WTC11 (cell line): Measurements from ENCODE around the gene SFI1. TPM values are rescaled to one million over a fixed set of nuclear protein-coding genes. Genes with fewer than 3 reads are reported as not detected.
A peak's percentile ranks its signal among the peaks of the same experiment; 100 is the strongest.

Experiments used
- ATAC-seq: fragments of 200-7000 bp; cut with Tn5 transposase; 2 replicates; pipeline ENCODE4 v1.10.0; 2021; ENCODE audit warnings: mild to moderate bottlenecking, moderate library complexity
- CTCF ChIA-PET: fragments of 300-600 bp; sonication (Branson Sonifier 250); formaldehyde crosslinking; loops from one replicate; lab custom pipeline; 2021; ENCODE audit warnings: antibody characterized with exemption; lab: Charles Lee
- POLR2A ChIA-PET: fragments of 350-600 bp; sonication (Branson Sonifier 250); formaldehyde crosslinking; loops from one replicate; lab custom pipeline; 2021; ENCODE audit warnings: antibody characterized with exemption; lab: Charles Lee
- DNase-seq: peaks from one replicate; pipeline ENCODE4 v3.0.0; 2021; ENCODE audit warnings: low spot score
- H3K27ac Mint-ChIP-seq: 2 replicates; pipeline ENCODE4 v1.8.0; 2021; ENCODE audit warnings: mixed read lengths
- H3K27me3 Mint-ChIP-seq: 2 replicates; pipeline ENCODE4 v1.8.0; 2021; ENCODE audit warnings: low read depth, mild to moderate bottlenecking, moderate library complexity, mixed read lengths
- H3K36me3 Mint-ChIP-seq: 2 replicates; pipeline ENCODE4 v1.8.0; 2021; ENCODE audit warnings: mixed read lengths
- H3K4me1 Mint-ChIP-seq: 2 replicates; pipeline ENCODE4 v1.8.0; 2022; ENCODE audit warnings: mixed read lengths
- H3K4me3 Mint-ChIP-seq: 2 replicates; pipeline ENCODE4 v1.8.0; 2021; ENCODE audit warnings: mild to moderate bottlenecking, moderate library complexity, mixed read lengths
- H3K9me3 Mint-ChIP-seq: 2 replicates; pipeline ENCODE4 v1.8.0; 2021; ENCODE audit warnings: mixed read lengths
- AFF4 ChIP-seq: sonication (generic); formaldehyde crosslinking; IDR thresholded peaks from 2 replicates; pipeline ENCODE4 v1.8.1; 2023; ENCODE audit warnings: mild to moderate bottlenecking, missing genetic modification reagents, borderline replicate concordance
- ARID4B ChIP-seq: sonication (generic); formaldehyde crosslinking; IDR thresholded peaks from 2 replicates; pipeline ENCODE4 v1.8.0; 2023; ENCODE audit warnings: missing genetic modification reagents, mild to moderate bottlenecking, borderline replicate concordance
- CTCF ChIP-seq: fragments of 200-600 bp; IDR thresholded peaks from 2 replicates; pipeline ENCODE4 v1.8.0; 2022; ENCODE audit warnings: antibody characterized with exemption
- E2F4 ChIP-seq: sonication (generic); formaldehyde crosslinking; IDR thresholded peaks from 2 replicates; pipeline ENCODE4 v1.8.1; 2022; ENCODE audit warnings: low read depth, mild to moderate bottlenecking, moderate library complexity, missing genetic modification reagents, borderline replicate concordance
- IRF1 ChIP-seq: sonication (generic); formaldehyde crosslinking; IDR thresholded peaks from 2 replicates; pipeline ENCODE4 v1.8.0; 2023; ENCODE audit warnings: missing genetic modification reagents
- MYBL2 ChIP-seq: sonication (generic); formaldehyde crosslinking; IDR thresholded peaks from 2 replicates; pipeline ENCODE4 v1.8.1; 2023; ENCODE audit warnings: mild to moderate bottlenecking, moderate library complexity, missing genetic modification reagents
- PRRX2 ChIP-seq: fragments of 250-450 bp; sonication (Bioruptor Pico); IDR thresholded peaks from 2 replicates; pipeline ENCODE4 v1.8.0; 2021; ENCODE audit warnings: mild to moderate bottlenecking
- RORB ChIP-seq: fragments of 250-450 bp; sonication (Bioruptor Pico); IDR thresholded peaks from 2 replicates; pipeline ENCODE4 v1.9.0; 2021; ENCODE audit warnings: mild to moderate bottlenecking
- SMAD3 ChIP-seq: sonication (generic); formaldehyde crosslinking; IDR thresholded peaks from 2 replicates; pipeline ENCODE4 v1.8.0; 2022; ENCODE audit warnings: missing genetic modification reagents, mild to moderate bottlenecking, borderline replicate concordance
- SOX15 ChIP-seq: fragments of 250-450 bp; sonication (Bioruptor Pico); IDR thresholded peaks from 2 replicates; pipeline ENCODE4 v1.9.0; 2021; ENCODE audit warnings: mild to moderate bottlenecking
- TP53 ChIP-seq: sonication (generic); formaldehyde crosslinking; IDR thresholded peaks from 2 replicates; pipeline ENCODE4 v1.8.1; 2023; ENCODE audit warnings: mild to moderate bottlenecking, missing genetic modification reagents
- USF2 ChIP-seq: sonication (generic); formaldehyde crosslinking; IDR thresholded peaks from 2 replicates; pipeline ENCODE4 v1.8.1; 2023; ENCODE audit warnings: mild to moderate bottlenecking, missing genetic modification reagents, moderate library complexity
- ZBTB21 ChIP-seq: sonication (generic); formaldehyde crosslinking; IDR thresholded peaks from 2 replicates; pipeline ENCODE4 v1.8.1; 2023; ENCODE audit warnings: mild to moderate bottlenecking, missing genetic modification reagents, borderline replicate concordance
- ZNF317 ChIP-seq: sonication (generic); formaldehyde crosslinking; IDR thresholded peaks from 2 replicates; pipeline ENCODE4 v1.8.1; 2023; ENCODE audit warnings: low read depth, mild to moderate bottlenecking, moderate library complexity, missing genetic modification reagents, borderline replicate concordance
- ZNF396 ChIP-seq: fragments of 250-450 bp; sonication (Bioruptor Pico); IDR thresholded peaks from 2 replicates; pipeline ENCODE4 v1.8.0; 2021; ENCODE audit warnings: mild to moderate bottlenecking, moderate library complexity, borderline replicate concordance
- ZNF416 ChIP-seq: fragments of 250-450 bp; sonication (Bioruptor Pico); IDR thresholded peaks from 2 replicates; pipeline ENCODE4 v1.9.0; 2021; ENCODE audit warnings: mild to moderate bottlenecking, inconsistent platforms
- ZNF532 ChIP-seq: fragments of 250-450 bp; sonication (Bioruptor Pico); IDR thresholded peaks from 2 replicates; pipeline ENCODE4 v1.9.0; 2021; ENCODE audit warnings: mild to moderate bottlenecking, borderline replicate concordance
- total RNA-seq: library from RNA; stranded (reverse); gene quantifications from 3 replicates; pipeline ENCODE4 v1.2.3, GENCODE V29; 2021

The SFI1 gene
- total RNA-seq, 1 experiment from 2014 or later, result 43.6 TPM

- TF ChIP-seq IRF1 (CRISPR knock-in tag) (no peak), SMAD3 (CRISPR knock-in tag) (no peak), PRRX2 (no peak), ARID4B (no peak), USF2 (CRISPR knock-in tag) (no peak), SOX15 (CRISPR knock-in tag) (no peak), CTCF (no peak)
Observed at GRCh38 chr22:31652911-31653684, 156.8 kb downstream of the SFI1 start (continued).

GRCh38 chr22:31653944-31654343 lies 157.6 kb downstream of the SFI1 start:
- POLR2A ChIA-PET, result no interaction called here
- Mint-ChIP-seq H3K27me3 (no peaks in the 10 kb centered on the region), H3K9me3 (no peaks in the 10 kb centered on the region), H3K4me1 (peaks cover under 1% of the 10 kb centered on the region; the same call in 1 of the 2 replicates), H3K36me3 (peaks cover 13% of the 10 kb centered on the region), H3K4me3 (no peak overlapping the region), H3K27ac (peak overlapping the region; percentile 75)
- ATAC-seq, result no peak
- no peak for DNase-seq
- CTCF ChIA-PET, result interaction anchor here (2.0 to 2.5 kb wide), 2 partner anchors 12 to 317 kb away, joined by 6 read pairs; no protein-coding TSS in a partner anchor
- no peak for TF ChIP-seq TP53
- no peak for TF ChIP-seq RORB
- no peak for TF ChIP-seq MYBL2 (CRISPR knock-in tag)
- TF ChIP-seq PRRX2, result no peak
- TF ChIP-seq ZNF416 (CRISPR knock-in tag), result no peak
- no peak for TF ChIP-seq AFF4 (CRISPR knock-in tag)
- no peak for TF ChIP-seq ZBTB21 (CRISPR knock-in tag)
- no peak for TF ChIP-seq ZNF396 (CRISPR knock-in tag)
- no peak for TF ChIP-seq E2F4 (CRISPR knock-in tag)
- TF ChIP-seq ZNF532, result no peak
- TF ChIP-seq ZNF317 (CRISPR knock-in tag), result no peak
